ENCODE measurements around the gene RASGRP4. TPM values are rescaled to one million over a fixed set of nuclear protein-coding genes. Genes with fewer than 3 reads are reported as not detected.
A peak's percentile ranks its signal among the peaks of the same experiment; 100 is the strongest.

The RASGRP4 gene
- total RNA-seq, 1 experiment from 2014 or later = not detected

- CTCF ChIA-PET = interaction anchor here (0.7 kb wide), 1 partner anchor 12 kb away, joined by 3 read pairs; the partner anchor contains the start of gene GGN
- Histone ChIP-seq H3K27ac (ENCODE audit: low read length) (peak overlapping the region; percentile 91), H3K4me1 (ENCODE audit: control insufficient read depth, insufficient read depth, low read length) (peaks cover 10% of the 10 kb centered on the region), H3K36me3 (ENCODE audit: control insufficient read depth, insufficient read depth, low read length) (peaks cover 9% of the 10 kb centered on the region; the same call in 1 of the 2 replicates), H3K9me3 (ENCODE audit: control insufficient read depth, insufficient read depth, low read depth, low read length) (no peaks in the 10 kb centered on the region), H3K4me3 (ENCODE audit: low read depth in 2 of 2, low read length in 2 of 2) (peak overlapping the region; percentile 85 to 87), H3K27me3 (ENCODE audit: control insufficient read depth, insufficient read depth, low read length) (no peaks in the 10 kb centered on the region)
- no peak for DNase-seq (ENCODE audit: low read depth, low spot score)
- TF ChIP-seq CTCF (IDR thresholded peaks at IDR 0.05) = no peak
- no peak for TF ChIP-seq REST (IDR thresholded peaks at IDR 0.05; ENCODE audit: insufficient read depth in 1 of 2, low read depth in 2 of 2, low read length in 1 of 2)
- TF ChIP-seq TCF7L2 (IDR thresholded peaks at IDR 0.05; ENCODE audit: low read depth, low read length) = no peak
- no peak for TF ChIP-seq POLR2AphosphoS5 (IDR thresholded peaks at IDR 0.05; ENCODE audit: low read depth, low read length)
- no peak for TF ChIP-seq SIN3A (IDR thresholded peaks at IDR 0.05; ENCODE audit: borderline replicate concordance, insufficient read depth, low read depth, low read length)
- POLR2A ChIA-PET = interaction anchor here (0.5 to 0.8 kb wide), 2 partner anchors 12 to 144 kb away, joined by 6 to 10 read pairs; partner anchors contain the start of gene GGN
- in situ Hi-C loops (cut with HindIII; ENCODE audit: low pct_unique_long_range_greater_than_20kb, low sequenced_read_pairs) = no loop called here
- intact Hi-C loops (cut with micrococcal nuclease; ENCODE audit: unreplicated experiment) = no loop called here
- BruUV-seq (replicated peaks) = no TSS peak
- no peak for ATAC-seq
These were observed 50.3 kb downstream of the RASGRP4 start for GRCh38 chr19:38375748-38376147.

GRCh38 chr19:38375098-38375493 lies 50.9 kb downstream of the RASGRP4 start:
- intact Hi-C loops (cut with micrococcal nuclease; ENCODE audit: unreplicated experiment) (no loop called here), in situ Hi-C loops (cut with HindIII; ENCODE audit: low pct_unique_long_range_greater_than_20kb, low sequenced_read_pairs) (no loop called here)
- H3K9me3 ChIP-seq (ENCODE audit: control insufficient read depth, insufficient read depth, low read depth, low read length) = no peaks in the 10 kb centered on the region
- H3K4me3 ChIP-seq (ENCODE audit: low read depth in 2 of 2, low read length in 2 of 2) = peak overlapping the region; percentile 85 to 87
- TF ChIP-seq POLR2AphosphoS5 (IDR thresholded peaks at IDR 0.05; ENCODE audit: low read depth, low read length) (no peak), REST (IDR thresholded peaks at IDR 0.05; ENCODE audit: insufficient read depth in 1 of 2, low read depth in 2 of 2, low read length in 1 of 2) (no peak), SIN3A (IDR thresholded peaks at IDR 0.05; ENCODE audit: borderline replicate concordance, insufficient read depth, low read depth, low read length) (no peak), TCF7L2 (IDR thresholded peaks at IDR 0.05; ENCODE audit: low read depth, low read length) (no peak), CTCF (IDR thresholded peaks at IDR 0.05) (no peak)
- POLR2A ChIA-PET = no interaction called here
- no peak for DNase-seq (ENCODE audit: low read depth, low spot score)
- H3K4me1 ChIP-seq (ENCODE audit: control insufficient read depth, insufficient read depth, low read length) = peaks cover 10% of the 10 kb centered on the region
- CTCF ChIA-PET = no interaction called here
- BruUV-seq (replicated peaks) = no TSS peak
- peak; percentile 10 for ATAC-seq
- no peaks in the 10 kb centered on the region for H3K27me3 ChIP-seq (ENCODE audit: control insufficient read depth, insufficient read depth, low read length)
- peak overlapping the region; percentile 91 for H3K27ac ChIP-seq (ENCODE audit: low read length)
- H3K36me3 ChIP-seq (ENCODE audit: control insufficient read depth, insufficient read depth, low read length) = peaks cover 4% of the 10 kb centered on the region; the same call in 1 of the 2 replicates
